Thymus (tissue), 11 donors: ENCODE measurements around the gene DTD2. TPM values are rescaled to one million over a fixed set of nuclear protein-coding genes. Genes with fewer than 3 reads are reported as not detected.

Source experiments
- DNase-seq, 9 donors: peaks; one replicate each; pipeline ENCODE4 v3.0.0-alpha.2; 2013; ENCODE audit warnings: low spot score in 9 of 9, low read depth in 6 of 9, missing footprints in 1 of 9
- H3K27ac ChIP-seq, 2 donors: one replicate each; pipeline ENCODE4 v1.5.1; 2013; ENCODE audit warnings: control low read depth in 1 of 2, low read depth in 1 of 2, low read length in 1 of 2, mild to moderate bottlenecking in 1 of 2, moderate library complexity in 1 of 2
- H3K27me3 ChIP-seq, 2 donors: one replicate each; pipeline ENCODE4 v1.5.1; 2013; ENCODE audit warnings: low read length in 1 of 2; ENCODE audit not compliant: control insufficient read depth in 2 of 2, insufficient read depth in 1 of 2
- H3K36me3 ChIP-seq, 2 donors: one replicate each; pipeline ENCODE4 v1.5.1; 2013; ENCODE audit warnings: low read length in 1 of 2, mild to moderate bottlenecking in 1 of 2, moderate library complexity in 1 of 2; ENCODE audit not compliant: control insufficient read depth in 2 of 2, insufficient read depth in 2 of 2
- H3K4me1 ChIP-seq, 2 donors: one replicate each; pipeline ENCODE4 v1.5.1; 2013; ENCODE audit warnings: low read length in 2 of 2; ENCODE audit not compliant: control insufficient read depth in 2 of 2, insufficient read depth in 2 of 2
- H3K4me3 ChIP-seq, 2 donors: one replicate each; pipeline ENCODE4 v1.5.1; 2013; ENCODE audit warnings: low read length in 2 of 2, control low read depth in 1 of 2, mild to moderate bottlenecking in 1 of 2
- H3K9me3 ChIP-seq, 2 donors: one replicate each; pipeline ENCODE4 v1.5.1; 2013; ENCODE audit warnings: low read length in 1 of 2, mild to moderate bottlenecking in 1 of 2; ENCODE audit not compliant: control insufficient read depth in 2 of 2, insufficient read depth in 1 of 2
- WGBS: extraction: QIAGEN DNeasy Blood & Tissue Kit; methylation state at CpG from one replicate; pipeline ENCODE4 v1.1.7; 2013; 5-methylcytosine and 5-hydroxymethylcytosine counted together
- polyA plus RNA-seq: library from polyadenylated mRNA; stranded (reverse); fragments of 200-250 nt; gene quantifications from one replicate; pipeline ENCODE4 v1.2.3, GENCODE V29; 2013
- total RNA-seq: library from RNA; stranded (reverse); fragments of 120-200 nt; gene quantifications from one replicate; pipeline ENCODE4 v1.2.4, GENCODE V29; 2013
- donor health status: healthy.

Gene DTD2
- total and polyA plus RNA-seq, 2 donors, result 14.4 to 14.5 TPM

GRCh38 chr14:31401369-31401932, 55.9 kb downstream of the DTD2 start:
- no peaks in the 10 kb centered on the region for H3K36me3 ChIP-seq
- DNase-seq, result no peak
- H3K9me3 ChIP-seq, result no peaks in the 10 kb centered on the region
- H3K27me3 ChIP-seq, result no peaks in the 10 kb centered on the region
- 98% methylated on average over 3 of the region's 3 CpGs for WGBS
- no peak overlapping the region for H3K4me3 ChIP-seq
- H3K27ac ChIP-seq, result no peak overlapping the region
- H3K4me1 ChIP-seq, result no peaks in the 10 kb centered on the region

DNA sequence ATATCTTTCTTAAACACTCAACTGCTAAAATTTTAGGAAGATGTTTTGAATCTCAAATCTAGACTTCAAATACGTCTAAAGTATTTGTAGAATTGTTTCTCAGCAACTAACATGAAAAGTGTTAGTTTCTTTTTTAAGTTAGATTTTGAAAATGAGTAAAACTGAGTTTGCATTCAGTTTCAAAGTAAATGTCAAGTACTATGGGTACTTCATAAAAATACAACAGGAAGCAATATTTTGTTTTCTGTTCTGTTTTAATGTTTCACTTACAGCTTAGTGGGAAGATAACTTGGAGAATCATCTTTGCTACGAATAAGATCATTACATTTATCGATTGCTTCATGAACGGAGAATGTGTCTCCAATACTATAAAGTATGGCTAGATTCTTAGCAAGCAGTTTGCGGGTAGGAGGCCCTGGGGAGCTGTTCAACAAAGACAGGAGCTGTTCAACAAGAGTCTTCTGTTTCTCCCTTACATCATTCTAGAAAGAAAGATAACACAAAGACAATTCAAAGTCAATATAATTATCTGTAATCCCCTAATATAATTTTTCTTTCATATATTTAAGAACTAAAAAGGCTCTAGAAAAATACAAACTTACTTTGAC, 57.2 kb downstream of the DTD2 start:
- H3K27me3 ChIP-seq, result no peaks in the 10 kb centered on the region
- DNase-seq, result no peak
- no peaks in the 10 kb centered on the region for H3K9me3 ChIP-seq
- no peak overlapping the region for H3K4me3 ChIP-seq
- no peak overlapping the region for H3K27ac ChIP-seq
- no peaks in the 10 kb centered on the region for H3K36me3 ChIP-seq
- 95% methylated on average over 5 of the region's 5 CpGs for WGBS
- H3K4me1 ChIP-seq, result no peaks in the 10 kb centered on the region

Other genes starting within 250 kb of the DTD2 start
- 74.3 TPM for gene HECTD1, start 249.7 kb downstream of the DTD2 start, total RNA-seq
- gene HECTD1, start 249.7 kb downstream of the DTD2 start, polyA plus RNA-seq, result 46.0 TPM
- gene HEATR5A, start 37.0 kb downstream of the DTD2 start, total RNA-seq, result 10.9 TPM
- gene HEATR5A, start 37.0 kb downstream of the DTD2 start, polyA plus RNA-seq, result 7.5 TPM
- gene GPR33, start 30.5 kb upstream of the DTD2 start, total RNA-seq, result 0.14 TPM
- gene GPR33, start 30.5 kb upstream of the DTD2 start, polyA plus RNA-seq, result not detected
- gene NUBPL, start 103.9 kb upstream of the DTD2 start, total RNA-seq, result 14.2 TPM
- gene NUBPL, start 103.9 kb upstream of the DTD2 start, polyA plus RNA-seq, result 7.4 TPM